DND-41 (cell line): Measurements from ENCODE around the gene MSANTD2.

Source experiments
- CTCF ChIP-seq: IDR thresholded peaks from 2 replicates; pipeline ENCODE4 v1.5.1; 2012; ENCODE audit warnings: borderline replicate concordance, low read length, moderate library complexity, mild to moderate bottlenecking; ENCODE audit not compliant: poor library complexity, severe bottlenecking; ENCODE audit errors: extremely low read depth
- EZH2 ChIP-seq: IDR thresholded peaks from 3 replicates; pipeline ENCODE4 v1.6.1; 2012; ENCODE audit warnings: borderline replicate concordance, low read depth, mild to moderate bottlenecking, moderate library complexity, low read length, inconsistent platforms; ENCODE audit not compliant: severe bottlenecking

GRCh38 chr11:124799348-124800225 is 619 bp downstream of the MSANTD2 start:
- TF ChIP-seq CTCF: no peak
- no peak for TF ChIP-seq EZH2
